NCI-H748 (cell line): ENCODE results near the gene GABRG3.

Experiments
- DNase-seq: peaks from one replicate; lab custom pipeline; 2025; ENCODE audit not compliant: unreplicated experiment; lab: John Stamatoyannopoulos, UW

Gene GABRG3

GRCh38 chr15:27486683-27487647 lies 516.0 kb downstream of the GABRG3 start:
- DNase-seq: peak; percentile 76

DNA sequence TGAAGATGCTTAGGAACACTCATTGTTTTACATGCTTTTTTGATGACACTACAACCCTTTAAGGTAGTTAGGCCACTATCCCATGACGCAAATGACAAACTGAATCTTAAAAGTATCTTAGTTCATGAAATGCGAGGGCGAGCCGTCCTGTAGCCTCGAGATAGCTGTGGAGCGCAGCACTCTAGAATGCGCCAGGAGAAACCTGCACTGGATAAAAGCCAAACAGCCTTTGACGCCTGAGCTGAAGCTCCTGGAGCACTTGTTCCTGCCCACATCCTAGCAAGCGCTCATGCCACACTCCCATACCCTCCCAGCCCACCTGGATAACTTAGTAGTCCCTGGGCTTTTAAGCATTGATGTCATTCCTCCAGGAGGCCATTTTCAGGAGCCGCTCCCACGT lies 516.9 kb downstream of the GABRG3 start:
- DNase-seq: peak; percentile 6

DNA sequence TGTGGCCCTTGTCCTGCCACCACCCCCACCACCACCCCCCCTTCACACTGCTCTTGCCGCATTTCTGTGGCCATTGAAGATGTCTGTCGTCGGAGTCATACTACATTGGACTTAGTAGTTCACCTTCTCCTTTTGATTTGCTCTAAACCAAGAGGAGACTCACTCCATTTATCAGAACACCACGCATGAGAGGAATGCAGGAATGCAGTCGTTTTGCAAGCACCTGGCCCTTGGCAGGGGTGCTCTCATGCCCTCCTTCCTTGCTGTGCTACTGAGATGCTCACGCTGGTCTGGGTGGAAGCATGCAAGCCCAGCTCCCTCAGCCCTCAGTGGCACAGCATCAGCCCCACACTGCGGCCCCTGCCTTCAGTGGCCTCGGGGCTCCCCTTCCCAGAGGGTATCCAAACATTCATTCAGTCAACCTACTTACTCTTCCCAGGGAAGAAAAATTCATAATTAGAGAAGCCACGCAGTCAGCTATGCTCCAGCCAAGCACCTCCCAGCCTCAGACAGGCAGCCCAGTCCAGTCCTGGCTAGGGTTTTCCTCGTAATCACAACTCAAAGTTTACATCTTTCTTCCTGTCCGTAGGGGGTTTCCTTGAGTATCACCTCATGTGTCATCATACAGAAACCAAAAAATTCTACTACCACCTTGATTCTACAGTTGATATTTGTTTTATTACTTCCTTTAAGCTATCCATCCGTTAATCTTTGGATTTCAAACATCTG lies 520.0 kb downstream of the GABRG3 start:
- no peak for DNase-seq

DNA sequence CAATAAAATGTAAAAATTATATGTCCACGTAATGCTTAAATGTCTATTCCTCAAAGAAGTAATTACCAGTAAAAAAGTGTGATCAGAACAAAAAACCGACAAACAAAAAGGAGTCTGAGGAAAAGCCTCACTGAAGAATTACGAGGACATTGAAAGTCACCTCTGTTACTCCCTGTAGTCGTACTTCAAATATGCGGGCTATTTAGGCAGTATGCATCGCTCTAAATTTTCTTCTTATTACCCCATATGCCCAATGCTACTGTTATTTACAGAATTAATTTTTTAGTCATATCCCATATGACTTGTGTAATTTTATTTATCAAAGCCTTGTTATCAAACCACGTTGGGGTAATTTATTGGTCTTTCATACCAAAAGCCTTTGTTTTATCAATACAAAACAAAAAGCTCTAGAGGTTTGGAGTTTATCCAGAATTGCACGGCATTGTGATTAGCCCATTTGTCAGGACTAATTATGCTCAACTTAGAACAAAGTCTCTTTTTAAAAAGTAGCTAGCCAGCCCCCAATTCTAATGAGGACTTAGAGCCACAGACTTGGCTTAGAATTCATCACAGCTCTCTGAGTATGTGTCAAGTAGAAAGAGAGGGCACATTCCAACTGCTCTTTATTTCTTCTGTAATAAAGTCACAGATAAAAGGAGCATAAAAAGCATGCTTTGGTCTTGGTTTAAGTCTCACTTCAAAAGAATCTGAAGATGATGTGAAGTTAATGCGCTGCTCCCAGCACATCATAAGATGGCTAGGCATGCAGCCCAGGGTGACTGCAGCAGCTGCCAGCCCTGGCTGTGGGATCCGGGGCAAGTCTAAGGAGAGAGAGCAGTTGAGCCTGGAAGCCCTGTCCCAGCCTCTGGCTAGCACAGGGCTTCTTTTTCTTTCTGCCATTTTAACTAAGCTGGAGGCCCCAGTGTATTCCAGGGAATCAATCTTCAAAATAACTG lies 521.0 kb downstream of the GABRG3 start:
- DNase-seq: no peak

GRCh38 chr15:27495963-27496459 lies 525.0 kb downstream of the GABRG3 start:
- peak; percentile 10 for DNase-seq

DNA sequence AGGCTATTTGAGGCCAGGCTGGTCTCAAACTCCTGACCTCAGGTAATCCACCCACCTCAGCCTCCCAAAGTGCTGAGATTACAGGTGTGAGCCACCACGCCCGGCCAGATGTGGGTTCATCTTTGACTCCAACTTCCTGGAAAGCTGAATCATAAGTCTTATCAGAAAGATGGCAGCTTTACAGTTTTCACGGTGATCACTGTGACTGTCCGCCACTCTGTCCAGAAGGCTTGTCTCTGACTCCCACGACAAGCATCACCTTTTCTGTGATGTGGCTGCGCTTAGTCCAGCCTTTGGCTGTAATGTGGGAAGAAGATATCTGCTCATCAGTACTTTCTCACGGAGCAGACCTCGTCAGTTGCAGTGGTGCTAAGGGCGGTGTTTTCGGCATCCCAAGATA lies 527.7 kb downstream of the GABRG3 start:
- DNase-seq: no peak

DNA sequence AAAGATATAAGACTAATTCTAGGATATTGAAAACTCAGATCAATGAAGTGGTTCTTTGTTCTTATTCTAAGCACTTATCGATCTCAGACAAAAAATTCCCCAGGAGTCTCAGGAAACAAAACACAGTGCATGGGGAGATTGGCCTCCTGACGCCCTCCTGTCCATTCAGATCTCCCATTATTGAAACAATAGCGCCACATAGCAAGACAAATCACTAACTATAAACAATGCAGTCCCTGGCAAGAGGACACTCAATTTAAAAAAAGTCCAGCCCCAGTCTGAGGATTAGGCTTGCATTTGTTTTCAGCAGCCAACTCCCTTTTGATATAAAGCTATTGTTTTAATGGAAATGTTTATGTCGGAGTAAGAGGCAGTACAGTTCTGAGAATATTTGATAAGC lies 528.2 kb downstream of the GABRG3 start:
- DNase-seq: peak; percentile 2

GRCh38 chr15:27499719-27500118 lies 528.7 kb downstream of the GABRG3 start:
- DNase-seq: no peak

DNA sequence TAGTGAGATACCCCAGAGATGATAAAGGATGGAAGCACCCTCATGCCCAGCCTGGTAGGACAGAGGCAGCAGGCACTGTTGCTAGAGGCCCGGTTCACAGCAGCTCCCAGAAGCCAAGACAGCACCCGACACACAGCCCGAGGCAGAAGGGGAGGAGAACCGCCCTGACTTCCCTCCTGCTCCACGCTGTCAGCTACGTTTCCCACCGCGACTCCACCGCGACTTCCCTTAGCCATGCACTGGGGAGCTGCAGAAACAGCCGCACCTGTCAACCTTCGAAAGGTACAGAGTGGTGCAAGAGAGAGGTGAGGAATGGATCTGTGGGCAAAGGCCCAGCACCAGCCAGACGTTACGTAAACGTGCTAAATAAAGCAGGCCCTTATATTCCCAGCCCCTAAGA lies 529.2 kb downstream of the GABRG3 start:
- DNase-seq: no peak

GRCh38 chr15:27506752-27507151 lies 535.8 kb downstream of the GABRG3 start:
- DNase-seq: no peak

- DNase-seq: no peak
These were observed 538.0 kb downstream of the GABRG3 start for GRCh38 chr15:27509014-27509413.

DNA sequence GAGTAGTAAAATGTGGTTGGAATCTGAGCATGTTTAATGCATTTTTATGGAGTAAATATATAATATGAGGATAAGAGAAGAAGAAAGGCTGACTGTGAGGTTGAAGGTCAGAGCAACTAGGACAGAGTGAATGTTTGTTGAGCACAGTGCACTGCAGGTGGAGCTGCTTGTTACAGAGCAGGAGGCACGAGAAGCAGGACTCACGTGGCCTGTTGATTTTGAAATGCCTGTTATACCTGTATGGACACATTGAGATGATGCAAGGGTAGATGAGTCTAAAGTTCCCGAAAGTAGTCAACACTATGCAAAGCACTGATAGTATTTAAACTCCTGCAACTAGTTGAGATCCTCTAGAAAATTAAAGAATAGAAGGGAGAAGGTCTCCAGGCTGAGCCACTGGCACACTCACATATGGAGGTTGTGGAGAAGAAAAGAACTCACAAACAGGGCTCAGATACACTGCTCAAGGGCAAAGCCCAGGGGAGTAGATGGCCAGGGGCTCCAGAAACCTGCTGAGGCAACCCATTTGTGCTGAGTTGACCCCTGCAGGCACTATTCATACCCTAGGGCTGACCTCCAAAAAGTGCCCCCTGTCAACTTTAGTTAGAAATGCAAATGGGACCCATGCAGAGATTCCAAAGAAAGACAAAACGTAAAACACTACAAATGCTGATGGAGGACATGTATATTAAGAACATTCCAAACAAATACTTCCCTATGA lies 541.5 kb downstream of the GABRG3 start:
- DNase-seq: no peak

DNA sequence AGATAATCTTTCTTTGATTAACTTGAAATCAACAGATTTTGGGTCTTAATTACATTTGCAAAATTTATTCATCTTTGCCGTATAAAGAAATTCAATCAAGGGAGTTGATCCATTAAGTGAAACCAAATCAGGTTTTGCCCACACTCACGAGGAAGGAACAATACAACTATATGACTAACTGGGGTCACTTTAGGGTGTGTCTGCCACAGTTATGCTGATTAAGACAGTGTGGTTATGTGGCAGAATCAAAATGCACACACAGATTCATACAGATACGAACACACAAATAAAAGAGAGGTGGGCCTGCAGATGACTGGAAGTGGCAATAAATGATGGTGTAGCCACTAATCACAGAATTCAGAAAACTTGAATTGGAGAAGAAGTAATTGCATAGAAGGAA lies 543.5 kb downstream of the GABRG3 start:
- no peak for DNase-seq

GRCh38 chr15:27527490-27528067 lies 556.6 kb downstream of the GABRG3 start:
- DNase-seq: no peak

DNA sequence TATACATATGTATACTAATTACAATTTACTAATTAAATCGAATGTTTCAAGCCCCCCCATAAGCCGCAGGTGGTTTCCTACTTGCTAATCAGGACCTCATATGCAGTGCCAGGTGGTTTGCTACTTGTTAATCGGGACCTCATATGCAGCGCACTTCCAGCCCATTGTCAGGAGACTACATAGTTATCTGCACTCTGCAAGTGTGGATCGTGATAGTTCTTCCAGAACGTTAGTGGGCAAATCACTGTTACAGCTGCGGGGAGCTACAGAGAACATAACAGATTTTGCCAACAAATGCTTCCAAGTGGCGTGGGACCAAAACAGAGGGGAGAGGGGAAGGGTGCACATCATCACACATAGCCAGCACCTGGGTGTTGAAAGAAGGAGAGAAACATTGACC lies 558.4 kb downstream of the GABRG3 start:
- DNase-seq: no peak

DNA sequence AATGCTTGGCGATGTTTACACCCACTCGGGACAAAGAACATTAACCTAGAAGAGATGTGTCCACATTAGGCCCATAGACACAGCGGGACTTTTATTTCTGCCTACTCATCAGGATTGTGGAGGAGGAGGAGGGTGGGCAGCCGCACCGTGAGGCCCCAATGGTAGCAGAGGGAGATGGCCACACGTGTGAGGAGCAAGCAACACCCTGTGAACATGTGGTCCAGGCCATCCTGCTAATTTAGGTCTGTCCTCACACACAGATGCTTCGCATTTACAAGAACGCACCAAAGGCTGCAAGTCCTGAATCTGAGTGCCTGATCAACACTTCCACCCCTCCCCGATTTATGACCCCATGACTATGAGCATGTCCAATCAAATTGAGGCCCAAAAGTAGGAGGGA lies 560.0 kb downstream of the GABRG3 start:
- DNase-seq: no peak

GRCh38 chr15:27532358-27532757 lies 561.4 kb downstream of the GABRG3 start:
- no peak for DNase-seq

DNA sequence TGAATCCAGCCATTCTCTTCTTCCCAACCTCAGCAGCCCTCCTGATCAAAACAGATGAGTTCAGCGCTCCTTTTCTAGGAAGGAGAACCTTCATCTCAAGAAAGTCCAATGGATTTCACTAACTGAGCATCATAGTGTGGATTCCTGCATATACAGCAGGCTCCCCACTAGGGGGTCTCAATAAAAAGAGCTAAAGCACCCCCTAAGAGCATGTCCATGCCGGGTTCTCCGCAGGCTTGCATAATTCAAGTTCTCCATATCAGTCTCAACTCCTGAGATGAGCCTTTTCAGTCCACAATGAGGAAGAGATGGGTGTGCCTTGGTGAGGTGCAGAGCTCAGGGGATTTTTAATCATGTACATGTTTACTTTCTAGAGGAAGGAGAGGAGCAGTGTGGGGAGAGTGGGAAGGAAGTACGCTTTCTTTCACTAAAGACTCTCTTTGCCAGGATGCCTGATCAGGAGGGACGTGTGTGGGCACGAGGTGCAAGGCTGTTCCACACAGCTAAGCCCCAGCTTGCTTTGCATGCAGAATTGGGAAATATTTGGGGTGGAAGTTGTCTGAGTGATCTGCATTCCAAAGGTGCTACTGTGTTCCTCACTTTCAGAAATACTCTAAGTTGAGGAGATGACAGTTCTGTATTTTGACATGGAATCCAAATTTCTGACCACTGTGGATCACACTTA lies 564.6 kb downstream of the GABRG3 start:
- DNase-seq: no peak

- DNase-seq: peak; percentile 96
These were observed 567.3 kb downstream of the GABRG3 start for GRCh38 chr15:27538325-27538724.
